ENCODE measurements around the gene TMEM134.
A peak's percentile ranks its signal among the peaks of the same experiment; 100 is the strongest.

Gene TMEM134

DNA sequence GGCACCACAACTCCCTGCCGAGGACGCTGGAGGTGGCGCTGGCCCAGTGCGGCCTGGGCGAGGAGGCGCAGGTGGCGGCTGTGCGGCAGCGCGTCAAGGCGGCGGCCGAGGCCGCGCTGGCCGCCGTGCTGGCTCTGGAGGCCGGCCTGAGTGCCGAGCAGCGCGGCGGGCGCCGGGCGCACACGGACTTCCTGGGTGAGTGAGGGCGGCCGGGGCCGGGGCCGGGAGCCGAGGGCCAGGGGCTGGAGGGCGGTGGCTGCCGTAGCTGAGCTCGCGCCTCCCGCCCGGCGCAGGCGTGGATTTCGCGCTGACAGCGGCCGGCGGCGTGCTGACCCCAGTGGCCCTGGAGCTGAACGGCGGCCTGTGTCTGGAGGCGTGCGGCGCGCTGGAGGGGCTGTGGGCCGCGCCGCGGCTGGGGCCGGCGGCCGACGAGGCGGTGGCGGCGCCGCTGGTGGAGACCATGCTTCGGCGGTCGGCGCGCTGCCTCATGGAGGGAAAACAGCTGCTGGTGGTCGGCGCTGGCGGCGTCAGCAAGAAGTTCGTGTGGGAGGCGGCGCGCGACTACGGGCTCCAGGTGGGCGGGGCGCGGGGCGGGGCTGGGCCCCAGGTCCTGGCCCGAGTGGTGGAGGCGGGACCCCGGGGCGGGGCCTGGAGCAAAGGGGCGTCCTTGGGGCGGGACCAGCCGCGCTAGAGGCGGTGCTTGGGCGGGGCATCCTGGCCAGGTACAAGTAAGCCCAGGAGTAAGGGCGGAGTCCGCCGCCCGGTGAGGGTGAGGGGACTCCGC lies 48.2 kb downstream of the TMEM134 start:
- peak; percentile 92 for DNase-seq

DNA sequence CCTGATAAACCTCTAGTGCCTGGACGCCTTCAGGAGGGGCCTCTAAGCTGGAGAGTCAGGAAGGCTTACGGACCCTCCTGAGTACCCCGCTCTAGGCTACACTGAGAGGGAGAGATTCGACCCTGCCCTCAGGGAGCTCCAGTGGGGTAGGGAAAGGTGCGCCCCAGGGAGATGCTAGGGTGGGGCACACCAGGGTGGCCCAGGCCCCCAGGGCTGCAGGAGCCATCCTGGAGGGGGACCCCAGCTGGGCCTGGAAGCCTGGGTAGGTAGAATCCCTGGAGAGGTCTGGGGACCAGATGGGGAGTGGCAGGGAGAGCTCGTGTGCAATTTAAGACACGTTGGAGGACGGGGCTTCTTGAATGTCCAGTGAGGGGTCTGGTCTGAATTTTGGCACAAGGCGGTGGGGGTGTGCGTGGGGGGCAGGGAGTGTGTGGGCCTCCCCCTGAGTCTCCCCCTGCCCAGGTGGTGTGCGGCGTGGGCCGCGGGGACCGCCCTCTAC lies 48.9 kb downstream of the TMEM134 start:
- DNase-seq = peak; percentile 32

DNA sequence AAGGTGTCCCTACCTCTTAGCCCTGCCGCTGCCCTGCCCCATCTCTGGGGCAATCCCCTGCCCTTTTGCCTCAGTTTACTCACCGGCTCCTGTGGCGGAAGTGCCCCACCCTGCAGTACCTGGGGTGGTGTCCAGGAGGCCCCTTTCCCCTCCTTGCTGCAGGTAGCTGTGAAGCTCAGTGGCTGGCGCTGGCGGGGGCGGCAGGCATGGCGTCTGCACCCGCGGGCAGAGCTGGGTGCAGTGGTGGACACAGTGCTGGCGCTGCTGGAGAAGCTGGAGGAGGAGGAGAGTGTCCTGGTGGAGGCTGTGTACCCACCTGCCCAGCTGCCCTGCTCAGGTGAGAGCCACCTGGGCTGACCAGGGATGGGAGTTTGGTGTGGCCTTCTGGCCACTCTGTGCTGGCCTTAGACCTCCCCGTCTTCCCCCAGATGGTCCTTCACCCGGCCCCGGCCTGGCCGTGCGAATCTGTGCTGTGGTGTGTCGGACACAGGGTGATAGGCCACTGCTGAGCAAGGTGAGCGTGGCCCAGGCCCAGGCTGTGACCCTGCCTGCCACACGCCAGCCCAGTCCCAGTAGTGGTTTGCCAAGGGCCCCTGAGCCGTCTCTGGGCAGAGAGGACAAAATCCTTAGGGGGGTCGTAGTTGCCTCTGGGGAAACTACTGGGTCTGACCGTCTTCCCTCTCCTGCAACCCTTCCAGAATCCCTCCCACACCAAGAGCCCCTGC lies 49.6 kb downstream of the TMEM134 start:
- DNase-seq = no peak

DNA sequence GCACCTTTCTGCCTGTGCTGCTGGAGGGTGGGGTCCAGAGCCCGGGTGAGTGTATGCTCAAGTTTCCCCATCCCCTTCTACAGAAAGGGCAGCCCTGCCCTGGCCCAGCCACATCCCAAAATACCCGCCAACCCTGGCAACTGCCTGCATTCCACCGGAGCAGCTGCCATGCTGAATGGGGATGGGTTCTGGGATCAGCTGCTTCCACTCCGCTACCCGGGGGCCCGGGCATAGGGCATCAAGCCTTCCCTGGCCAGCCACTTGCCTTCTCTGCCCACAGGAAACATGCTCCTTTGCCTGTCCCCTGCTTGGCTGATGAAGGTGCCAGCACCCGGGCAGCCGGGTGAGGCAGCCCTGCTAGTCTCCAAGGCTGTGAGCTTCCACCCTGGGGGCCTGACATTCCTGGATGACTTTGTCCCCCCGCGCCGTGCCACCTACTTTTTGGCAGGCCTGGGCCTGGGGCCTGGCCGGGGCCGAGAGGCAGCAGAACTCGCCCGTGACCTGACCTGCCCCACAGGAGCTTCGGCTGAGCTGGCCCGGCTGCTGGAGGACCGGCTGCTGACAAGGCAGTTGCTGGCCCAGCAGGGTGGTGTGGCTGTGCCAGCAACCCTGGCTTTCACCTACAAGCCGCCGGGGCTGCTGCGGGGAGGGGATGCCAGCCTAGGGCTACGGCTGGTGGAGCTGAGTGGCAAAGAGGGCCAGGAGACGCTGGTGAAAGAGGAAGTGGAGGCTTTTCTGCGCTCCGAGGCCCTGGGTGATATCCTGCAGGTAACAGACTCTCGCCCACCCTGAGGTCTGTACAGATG lies 50.4 kb downstream of the TMEM134 start:
- DNase-seq = no peak

GRCh38 chr11:67417425-67417824 lies 51.6 kb downstream of the TMEM134 start:
- no peak for DNase-seq

DNA sequence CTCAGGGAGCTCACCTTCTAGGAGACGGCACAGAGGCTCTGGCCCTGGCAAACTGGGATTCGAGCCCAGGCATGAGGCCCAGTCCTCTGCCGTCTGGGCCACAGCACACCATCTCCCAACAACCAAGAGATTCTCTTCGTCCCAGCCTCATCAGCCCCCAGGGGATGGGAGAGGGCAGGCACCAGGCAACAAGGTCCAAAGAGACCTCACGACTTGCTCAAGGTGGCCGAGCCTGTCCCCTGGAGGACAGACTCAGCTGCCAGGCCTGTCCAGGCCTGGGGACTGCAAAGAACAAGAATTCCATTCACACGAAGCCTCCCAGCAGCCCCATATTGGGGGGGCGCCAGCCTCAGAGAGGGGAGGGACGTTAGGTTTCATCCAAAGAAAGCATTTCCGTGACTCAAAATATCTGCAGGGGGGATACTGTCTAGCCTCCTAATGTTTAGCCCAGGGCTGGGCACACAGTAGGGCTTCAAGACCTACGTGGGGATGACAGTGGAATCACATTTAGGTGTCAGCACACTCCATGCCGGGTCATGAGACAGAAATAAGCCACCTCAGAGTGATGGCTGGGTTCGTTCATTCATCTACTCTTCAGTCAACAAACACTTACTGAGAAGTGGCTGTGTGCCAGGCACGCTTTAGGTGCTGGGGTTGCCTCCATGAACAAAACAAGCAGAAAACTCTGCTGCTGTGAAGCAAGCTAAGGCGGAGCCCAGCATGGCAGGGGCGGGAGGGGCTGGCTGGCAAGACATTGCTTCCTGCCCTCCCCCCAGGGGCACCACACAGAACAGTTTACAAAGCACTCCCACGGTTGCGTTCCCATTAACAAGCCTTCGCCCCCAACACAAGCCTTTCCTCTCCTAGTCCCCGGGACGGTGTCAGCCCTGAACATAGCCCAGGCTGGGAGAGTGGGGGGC lies 52.4 kb downstream of the TMEM134 start:
- no peak for DNase-seq

DNA sequence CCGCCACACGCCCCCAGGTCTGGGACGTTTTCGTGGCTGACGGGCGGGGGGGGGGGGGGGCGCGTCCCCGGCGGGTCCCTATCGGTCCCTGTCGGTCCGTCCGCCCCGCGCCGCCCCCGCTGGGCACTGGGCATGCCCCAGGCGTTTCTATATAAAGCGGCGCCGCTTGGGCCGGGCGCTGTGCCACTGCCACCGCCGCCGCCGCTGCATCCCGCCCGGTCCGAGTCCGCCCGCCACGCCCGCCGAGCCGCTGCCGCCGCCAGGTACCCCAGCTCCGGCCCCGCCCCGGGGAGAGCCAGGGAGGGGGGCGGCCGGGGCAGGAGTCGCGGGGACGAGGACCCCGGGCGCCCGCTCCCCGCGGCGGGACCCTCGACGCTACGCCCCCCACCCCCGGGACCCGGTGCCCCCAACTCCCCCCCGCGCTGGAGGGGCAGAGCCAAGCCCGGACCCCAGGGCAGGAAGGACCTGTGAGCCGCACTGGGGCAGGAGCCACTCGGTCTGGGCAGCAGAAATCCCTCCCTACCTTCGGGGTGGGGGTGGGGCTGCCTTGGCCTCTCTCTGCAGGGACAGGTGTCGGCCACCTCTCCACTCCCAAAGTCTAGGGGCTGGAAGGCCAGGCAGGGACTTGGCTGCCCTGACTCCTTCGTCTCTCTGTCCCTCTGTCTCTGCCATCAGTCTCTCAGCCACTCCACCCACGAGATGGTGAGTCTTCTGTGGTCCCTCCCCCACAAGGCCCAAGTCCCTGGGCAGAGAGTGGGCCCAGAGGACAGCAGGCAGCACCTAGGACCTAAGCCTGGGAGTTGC lies 53.3 kb downstream of the TMEM134 start, which contains the start of gene CARNS1:
Gene CARNS1 (plus strand): TSS at position 178 of the 804 bp plus-strand sequence. CDS start 522 bp downstream, at position 700.
- DNase-seq = no peak

DNA sequence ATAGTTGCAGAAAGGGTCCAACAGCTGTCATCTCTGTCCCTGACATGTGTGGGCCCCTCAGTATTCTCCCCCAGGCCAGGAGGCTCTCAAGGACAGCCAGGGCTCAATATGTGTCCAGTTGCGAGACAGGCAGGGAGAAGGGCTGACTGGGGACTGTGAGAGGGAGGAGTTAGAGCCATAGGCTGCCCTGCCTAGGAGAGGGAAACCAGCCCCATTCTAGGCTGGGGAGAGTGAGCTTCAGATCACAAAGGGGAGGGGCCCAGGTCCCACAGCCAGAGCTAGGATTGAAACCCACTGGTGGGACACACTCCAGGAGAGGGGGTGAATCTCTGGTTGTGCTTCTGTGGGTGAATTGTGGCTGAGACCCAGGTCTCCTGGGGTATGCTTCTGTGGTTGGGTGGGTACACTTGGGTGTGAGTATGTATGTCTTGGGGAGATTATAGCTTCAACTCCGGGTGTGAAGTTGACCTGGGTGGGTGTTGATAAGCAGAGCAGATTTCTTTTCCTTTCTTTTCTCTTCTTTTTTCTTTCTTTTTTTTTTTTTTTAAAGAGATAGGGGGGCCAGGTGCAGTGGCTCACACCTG lies 55.7 kb downstream of the TMEM134 start:
- DNase-seq = no peak

DNA sequence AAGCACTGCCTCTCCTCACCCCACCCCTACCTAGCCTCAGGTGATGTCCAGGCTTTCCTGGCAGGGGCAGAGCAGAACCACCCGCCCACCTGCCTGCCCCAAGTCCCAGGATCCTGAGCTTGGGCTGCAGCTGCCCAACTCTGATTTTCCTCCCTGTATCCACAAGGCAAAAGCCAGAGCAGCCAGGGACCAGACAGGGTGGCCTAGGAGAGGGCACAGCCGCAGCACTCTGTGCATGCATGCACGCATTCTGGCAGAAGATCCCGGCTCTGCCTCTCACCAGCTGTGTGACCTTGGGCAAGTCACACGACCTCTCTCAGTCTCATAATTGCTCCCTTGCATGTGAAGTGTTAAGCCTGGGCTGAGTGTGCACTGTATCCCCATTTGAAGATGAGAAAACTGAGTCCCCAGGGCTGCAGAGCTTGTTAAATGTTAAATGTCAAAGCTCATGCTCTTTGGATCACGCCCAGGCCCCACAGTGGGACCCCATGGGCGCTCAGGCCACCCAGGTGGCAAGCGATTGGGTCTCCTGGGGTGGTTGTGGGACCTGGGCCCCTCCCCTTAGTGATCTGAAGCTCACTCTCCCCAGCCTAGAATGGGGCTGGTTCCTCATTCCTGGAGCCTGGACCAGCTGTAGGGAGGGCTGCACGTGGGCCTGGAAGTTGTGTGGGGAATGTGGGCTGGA lies 56.4 kb downstream of the TMEM134 start:
- DNase-seq = no peak

- no peak for DNase-seq
Observed at GRCh38 chr11:67411785-67412152, 57.3 kb downstream of the TMEM134 start.
